Activated CD4-positive, alpha-beta T cell treated with anti-CD3 and anti-CD28 coated beads, Interleukin-2, amount 10 ng/mL, durations not matched to agents 24 days and 14 days (primary cell): Measurements from ENCODE around the gene DDA1. TPM values are rescaled to one million over a fixed set of nuclear protein-coding genes. Genes with fewer than 3 reads are reported as not detected.

ENCODE experiments used
- DNase-seq: peaks from one replicate; pipeline ENCODE4 v3.0.0; 2022
- H3K27ac Mint-ChIP-seq: one replicate; pipeline ENCODE4 v1.8.0; 2022; ENCODE audit warnings: mild to moderate bottlenecking, mixed read lengths
- H3K27me3 Mint-ChIP-seq: one replicate; pipeline ENCODE4 v1.8.0; 2022; ENCODE audit warnings: mixed read lengths
- H3K36me3 Mint-ChIP-seq: one replicate; pipeline ENCODE4 v1.8.0; 2022; ENCODE audit warnings: low read depth, mild to moderate bottlenecking, mixed read lengths
- H3K4me1 Mint-ChIP-seq: one replicate; pipeline ENCODE4 v1.8.0; 2021; ENCODE audit warnings: mixed read lengths
- H3K4me3 Mint-ChIP-seq: one replicate; pipeline ENCODE4 v1.8.0; 2022; ENCODE audit warnings: mild to moderate bottlenecking, moderate library complexity, mixed read lengths
- H3K9me3 Mint-ChIP-seq: one replicate; pipeline ENCODE4 v1.8.0; 2021; ENCODE audit warnings: mixed read lengths
- intact Hi-C: fragments of 100-400 bp; cut with micrococcal nuclease; formaldehyde crosslinking; loops from one replicate; pipeline ENCODE4 v1.15.1; 2023
- total RNA-seq: library from RNA; stranded (reverse); gene quantifications from 2 replicates; pipeline ENCODE4 v1.2.3, GENCODE V29; 2022

DDA1 gene
- total RNA-seq, 1 donor from 2014 or later: 38.2 TPM

DNA sequence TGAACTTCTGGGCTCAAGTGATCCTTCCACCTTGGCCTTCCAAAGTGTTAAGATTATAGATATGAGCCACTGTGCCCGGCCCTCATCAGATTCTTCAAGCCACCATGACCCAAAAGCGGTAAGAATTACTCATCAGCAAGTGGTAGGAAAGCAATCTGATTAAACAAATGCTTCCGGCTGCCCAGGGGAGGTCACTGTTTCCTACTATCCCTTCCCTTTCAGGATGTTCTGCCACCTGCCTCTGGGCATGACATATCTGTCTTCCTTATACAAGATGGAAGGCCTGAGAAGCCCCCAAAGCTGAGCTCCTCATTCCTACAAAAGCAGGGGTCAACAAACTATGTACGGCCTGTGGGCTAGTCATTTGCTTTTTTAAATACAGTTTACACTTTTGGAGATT is 13.1 kb upstream of the DDA1 start:
- Mint-ChIP-seq H3K27me3 (no peaks in the 10 kb centered on the region), H3K4me3 (no peak overlapping the region), H3K9me3 (no peaks in the 10 kb centered on the region), H3K27ac (no peak overlapping the region), H3K36me3 (peaks cover 16% of the 10 kb centered on the region), H3K4me1 (peaks cover 3% of the 10 kb centered on the region)
- DNase-seq: no peak
- intact Hi-C loops: no loop called here

DNA sequence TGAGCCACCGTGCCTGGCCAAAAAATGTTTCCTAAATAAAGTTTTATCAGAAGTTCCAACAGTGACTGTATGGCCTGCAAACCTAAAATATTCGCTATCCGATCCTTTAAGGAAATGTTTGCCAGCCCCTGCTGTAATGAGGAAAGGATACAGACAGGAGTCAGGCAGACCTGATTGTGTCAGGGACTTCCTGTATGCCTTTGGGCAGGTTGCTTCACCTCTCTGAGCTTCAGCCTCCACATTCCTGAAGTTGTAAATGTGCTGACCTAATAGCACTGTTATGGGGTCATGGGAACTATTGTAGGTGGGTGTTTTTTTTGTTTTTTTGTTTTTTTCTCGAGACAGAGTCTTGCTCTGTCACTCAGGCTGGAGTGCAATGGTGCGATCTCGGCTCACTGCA is 12.4 kb upstream of the DDA1 start:
- intact Hi-C loops: no loop called here
- H3K36me3 Mint-ChIP-seq: peaks cover 17% of the 10 kb centered on the region
- no peak overlapping the region for H3K4me3 Mint-ChIP-seq
- H3K27ac Mint-ChIP-seq: no peak overlapping the region
- H3K9me3 Mint-ChIP-seq: no peaks in the 10 kb centered on the region
- H3K4me1 Mint-ChIP-seq: peaks cover 5% of the 10 kb centered on the region
- no peak for DNase-seq
- no peaks in the 10 kb centered on the region for H3K27me3 Mint-ChIP-seq

DNA sequence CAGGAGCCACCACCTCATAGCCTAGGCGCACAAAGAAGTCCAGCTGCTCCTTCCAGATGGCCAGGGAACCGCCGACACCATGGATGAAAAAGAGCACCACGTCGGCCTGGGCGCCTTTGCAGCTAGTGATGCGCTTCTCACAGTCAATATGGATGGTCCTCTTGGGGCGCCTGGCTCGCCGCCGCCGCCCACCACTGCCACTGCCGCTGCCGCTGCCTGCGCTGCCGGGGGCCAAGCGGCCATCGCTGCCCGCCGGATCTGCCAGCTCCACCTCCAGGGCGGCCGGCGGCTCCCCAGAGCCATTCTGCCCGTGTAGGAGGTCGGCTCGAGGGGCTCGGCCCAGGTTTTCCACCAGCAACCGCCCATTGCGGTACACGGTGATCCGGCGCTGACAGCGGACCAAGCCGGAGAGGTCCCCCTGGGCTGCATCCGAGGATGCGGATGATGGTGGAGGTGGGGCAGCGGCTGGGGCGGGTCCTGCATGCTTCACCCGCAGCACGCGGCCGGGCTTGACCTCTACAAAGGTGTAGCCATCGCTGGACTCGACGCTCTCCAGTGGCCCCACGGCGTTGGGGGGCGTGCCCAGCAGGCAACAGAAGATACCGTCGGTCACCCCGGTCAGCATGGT is 8.3 kb upstream of the DDA1 start:
- DNase-seq: no peak
- Mint-ChIP-seq H3K36me3 (peaks cover 18% of the 10 kb centered on the region), H3K27me3 (no peaks in the 10 kb centered on the region), H3K4me1 (peaks cover 24% of the 10 kb centered on the region), H3K9me3 (no peaks in the 10 kb centered on the region), H3K27ac (no peak overlapping the region), H3K4me3 (no peak overlapping the region)
- intact Hi-C loops: no loop called here

DNA sequence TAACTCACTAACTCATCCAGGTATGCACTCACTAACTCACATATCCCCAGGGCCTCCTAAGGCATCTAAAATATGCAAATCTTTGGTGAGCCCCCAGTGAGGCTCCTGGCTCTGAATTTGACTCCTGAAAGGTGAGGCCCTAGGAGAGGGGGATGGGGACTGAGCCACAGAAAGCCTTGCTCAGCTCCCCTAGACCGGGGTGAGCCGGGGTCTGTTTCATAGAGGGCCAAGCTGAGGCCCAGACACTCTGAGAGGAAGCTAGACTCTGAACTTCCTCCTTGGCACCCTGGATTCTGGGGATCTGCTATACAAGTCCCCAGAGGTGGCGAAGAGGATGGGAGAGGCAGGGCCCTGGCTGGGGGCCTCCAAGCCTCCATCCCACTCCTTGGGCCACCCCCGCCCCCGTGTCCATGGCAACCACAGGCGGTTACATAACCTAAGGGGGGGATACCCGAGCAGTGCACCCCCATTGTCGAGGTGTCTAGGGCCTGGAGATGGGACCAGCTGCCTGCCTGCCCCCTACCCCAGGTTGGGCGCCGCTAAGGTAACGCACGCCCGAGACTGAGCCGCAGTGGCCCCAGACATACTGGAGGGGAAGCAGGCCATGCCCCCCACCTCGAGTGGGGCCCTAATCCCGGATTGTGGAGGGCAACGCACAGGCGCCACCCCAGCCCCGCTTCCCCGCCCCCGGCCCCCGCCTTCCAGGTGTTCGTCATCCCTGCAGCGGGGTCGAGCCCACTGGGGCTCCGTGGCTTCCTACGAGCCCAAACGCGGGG is 6.8 kb upstream of the DDA1 start:
- intact Hi-C loops: no loop called here
- DNase-seq: peak; percentile 66
- peak overlapping the region; percentile 20 for H3K27ac Mint-ChIP-seq
- H3K4me3 Mint-ChIP-seq: peak overlapping the region; percentile 76
- peaks cover 26% of the 10 kb centered on the region for H3K4me1 Mint-ChIP-seq
- H3K36me3 Mint-ChIP-seq: peaks cover 19% of the 10 kb centered on the region
- H3K27me3 Mint-ChIP-seq: no peaks in the 10 kb centered on the region
- no peaks in the 10 kb centered on the region for H3K9me3 Mint-ChIP-seq

DNA sequence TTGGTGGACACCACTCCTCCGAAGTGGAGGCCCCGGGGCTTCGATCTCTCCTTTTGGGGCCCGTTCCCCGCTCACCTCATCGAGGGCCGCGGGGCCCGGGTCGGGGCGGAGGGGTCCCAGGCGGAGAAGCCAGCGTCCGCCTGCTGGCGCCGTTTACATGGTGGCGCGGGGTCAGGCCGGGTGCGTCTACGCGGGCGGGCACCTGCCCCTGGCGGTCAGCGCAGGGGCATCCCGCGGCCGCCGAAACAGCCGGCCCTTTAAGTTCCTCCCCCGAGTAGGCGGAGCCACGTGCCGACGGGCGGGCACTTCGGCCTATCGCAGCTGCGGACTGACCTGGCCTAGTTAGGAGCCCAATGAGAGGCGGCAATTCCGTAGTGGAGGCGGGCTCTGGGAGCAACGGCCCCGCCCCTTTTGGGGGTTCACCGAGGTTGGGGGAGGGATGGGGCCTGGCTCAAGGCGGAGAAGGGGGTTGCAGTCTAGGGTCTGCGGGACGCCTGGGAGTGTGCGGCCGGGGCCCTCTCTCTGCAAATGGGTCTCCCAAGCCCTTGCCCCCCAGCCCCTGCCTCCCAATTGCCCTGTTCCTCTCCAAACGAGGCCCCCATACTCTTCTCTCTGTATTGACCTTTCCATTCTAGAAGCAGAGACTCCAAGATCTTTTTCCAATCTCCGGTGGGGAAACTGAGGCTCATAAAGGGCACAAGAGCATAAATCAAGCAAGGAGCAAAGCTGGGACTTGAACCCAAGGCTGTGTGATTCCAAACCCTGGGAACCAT is 6.0 kb upstream of the DDA1 start, which contains the start of gene ABHD8:
Gene ABHD8, minus strand, starts transcription at position 259 of the 773 bp plus-strand sequence. CDS start 1,809 bp downstream, outside the sequence.
- H3K4me3 Mint-ChIP-seq: peak within 1 kb of the TSS; percentile 76
- H3K27ac Mint-ChIP-seq: peak within 1 kb of the TSS; percentile 62
- DNase-seq: peak; percentile 99
- H3K4me1 Mint-ChIP-seq: peaks cover 30% of the 10 kb centered on the region
- H3K9me3 Mint-ChIP-seq: no peaks in the 10 kb centered on the region
- peaks cover 19% of the 10 kb centered on the region for H3K36me3 Mint-ChIP-seq
- intact Hi-C loops: no loop called here
- H3K27me3 Mint-ChIP-seq: no peaks in the 10 kb centered on the region

DNA sequence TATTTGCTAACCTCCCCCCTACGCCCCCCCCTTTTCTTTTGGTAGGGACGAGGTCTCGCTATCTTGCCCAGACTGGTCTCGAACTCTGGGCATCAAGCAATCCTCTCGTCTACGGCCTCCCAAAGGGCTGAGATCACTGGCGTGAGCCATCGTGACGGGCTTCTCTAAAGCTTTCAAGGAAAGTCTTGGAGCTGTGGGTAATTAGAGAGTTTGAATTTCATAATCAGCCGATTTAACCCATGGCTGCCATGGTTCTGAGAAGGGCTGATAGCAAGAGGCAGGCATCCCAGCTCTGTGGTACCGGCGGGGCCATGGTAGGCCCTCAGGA is 5.5 kb upstream of the DDA1 start:
- H3K4me3 Mint-ChIP-seq: peak overlapping the region; percentile 76
- DNase-seq: peak; percentile 57
- no peak overlapping the region for H3K27ac Mint-ChIP-seq
- no peaks in the 10 kb centered on the region for H3K9me3 Mint-ChIP-seq
- peaks cover 17% of the 10 kb centered on the region for H3K36me3 Mint-ChIP-seq
- no peaks in the 10 kb centered on the region for H3K27me3 Mint-ChIP-seq
- peaks cover 30% of the 10 kb centered on the region for H3K4me1 Mint-ChIP-seq
- intact Hi-C loops: no loop called here

DNA sequence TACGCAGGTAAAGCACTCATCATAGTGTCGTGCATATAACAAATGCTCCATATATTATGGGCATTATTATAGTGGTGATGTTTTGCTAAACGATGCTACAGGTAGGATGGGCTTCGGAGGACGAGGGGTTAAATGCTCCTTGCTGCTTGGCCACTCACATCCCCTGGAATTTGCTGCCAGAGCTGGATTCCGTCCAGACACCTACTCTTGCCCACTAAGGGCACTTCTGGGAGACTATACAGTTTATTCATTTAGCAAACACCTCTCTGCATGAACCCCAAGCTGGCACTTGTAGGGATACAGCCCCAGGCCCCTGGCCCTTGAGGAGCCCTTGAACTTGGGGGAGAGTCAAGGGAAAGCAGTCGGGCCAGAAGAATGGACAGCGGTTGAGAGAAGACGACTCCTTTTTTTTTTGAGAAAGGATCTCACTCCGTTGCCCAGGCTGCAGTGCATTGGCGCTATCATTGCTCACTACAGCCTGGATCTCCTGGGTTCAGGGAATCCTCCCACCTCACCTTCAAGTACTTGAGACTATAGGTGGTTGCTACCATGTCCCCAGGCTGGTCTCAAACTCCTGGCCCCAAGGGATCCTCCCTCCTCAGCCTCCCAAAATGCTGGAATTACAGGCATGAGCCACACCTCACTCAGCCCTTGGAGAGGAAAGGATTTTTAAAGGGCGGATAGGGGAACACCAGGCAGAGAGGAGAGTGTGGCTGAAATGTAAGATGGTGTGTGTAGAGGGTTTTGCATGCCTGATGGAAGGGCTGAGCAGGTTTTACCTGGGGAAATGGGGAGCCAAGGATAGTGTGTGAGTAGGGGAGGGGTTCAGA is 4.8 kb upstream of the DDA1 start:
- peaks cover 36% of the 10 kb centered on the region for H3K4me1 Mint-ChIP-seq
- no peaks in the 10 kb centered on the region for H3K9me3 Mint-ChIP-seq
- H3K27ac Mint-ChIP-seq: peak overlapping the region; percentile 93
- H3K27me3 Mint-ChIP-seq: no peaks in the 10 kb centered on the region
- H3K36me3 Mint-ChIP-seq: peaks cover 21% of the 10 kb centered on the region
- intact Hi-C loops: loop anchor here (1.0 to 5.0 kb wide), 4 partner anchors 12 to 115 kb away; partner anchors contain the start of genes BABAM1 and OCEL1
- peak overlapping the region; percentile 91 for H3K4me3 Mint-ChIP-seq
- DNase-seq: peak; percentile 63

DNA sequence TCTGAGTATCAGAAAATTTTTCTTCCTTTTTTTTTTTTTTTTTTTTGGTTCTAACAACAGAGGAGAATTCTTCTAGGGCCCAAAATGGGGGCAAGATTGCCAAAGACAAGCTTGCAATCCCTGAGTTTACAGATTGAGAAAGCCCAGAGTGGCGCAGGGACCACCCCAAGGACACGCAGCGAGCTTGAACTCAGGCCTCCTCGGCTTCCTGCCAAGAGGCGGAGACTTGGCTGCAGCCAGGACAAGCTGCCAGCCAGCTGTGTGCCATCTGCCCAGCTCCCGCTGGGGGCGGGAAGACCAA is 4.2 kb upstream of the DDA1 start:
- H3K4me3 Mint-ChIP-seq: peak overlapping the region; percentile 91
- no peaks in the 10 kb centered on the region for H3K27me3 Mint-ChIP-seq
- peaks cover 20% of the 10 kb centered on the region for H3K36me3 Mint-ChIP-seq
- H3K4me1 Mint-ChIP-seq: peaks cover 37% of the 10 kb centered on the region
- no peaks in the 10 kb centered on the region for H3K9me3 Mint-ChIP-seq
- no peak for DNase-seq
- H3K27ac Mint-ChIP-seq: peak overlapping the region; percentile 93
- intact Hi-C loops: loop anchor here (1.0 to 5.0 kb wide), 4 partner anchors 13 to 114 kb away; partner anchors contain the start of genes BABAM1 and OCEL1

DNA sequence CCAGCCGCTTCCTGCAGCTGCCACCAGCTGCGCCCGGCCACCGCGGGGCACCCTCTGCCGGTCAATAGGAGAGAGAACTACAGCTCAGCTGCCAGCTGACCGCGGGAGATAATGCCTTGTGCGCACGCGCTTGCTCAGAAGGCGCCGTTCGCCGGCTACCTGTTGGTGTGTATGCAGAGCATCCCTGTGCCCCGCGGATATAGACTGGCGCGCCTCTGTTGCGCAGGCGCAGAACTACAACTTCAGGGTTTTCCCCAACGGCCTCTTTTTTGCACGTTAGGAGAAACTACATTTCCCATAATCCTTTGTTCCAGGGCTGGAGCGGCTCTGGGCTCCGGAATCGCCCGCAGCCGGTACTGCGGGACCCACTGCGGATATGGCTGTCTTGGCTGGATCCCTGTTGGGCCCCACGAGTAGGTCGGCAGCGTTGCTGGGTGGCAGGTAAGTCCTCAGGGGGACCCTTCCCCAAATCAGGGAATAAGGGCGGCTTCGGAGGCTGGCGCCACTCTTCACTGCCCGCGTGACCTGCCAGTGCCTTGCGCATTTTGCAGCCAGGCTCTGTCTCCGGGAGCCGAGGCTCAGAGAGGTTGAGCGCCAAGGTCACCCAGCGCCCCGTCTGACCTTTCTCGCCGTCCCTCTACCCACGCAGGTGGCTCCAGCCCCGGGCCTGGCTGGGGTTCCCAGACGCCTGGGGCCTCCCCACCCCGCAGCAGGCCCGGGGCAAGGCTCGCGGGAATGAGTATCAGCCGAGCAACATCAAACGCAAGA is 3.7 kb upstream of the DDA1 start, which contains the start of gene MRPL34:
Gene MRPL34, plus strand, starts transcription at position 356 of the 768 bp plus-strand sequence. Its CDS starts 21 bp downstream, at position 377.
- H3K4me1 Mint-ChIP-seq: peaks cover 42% of the 10 kb centered on the region

DNA sequence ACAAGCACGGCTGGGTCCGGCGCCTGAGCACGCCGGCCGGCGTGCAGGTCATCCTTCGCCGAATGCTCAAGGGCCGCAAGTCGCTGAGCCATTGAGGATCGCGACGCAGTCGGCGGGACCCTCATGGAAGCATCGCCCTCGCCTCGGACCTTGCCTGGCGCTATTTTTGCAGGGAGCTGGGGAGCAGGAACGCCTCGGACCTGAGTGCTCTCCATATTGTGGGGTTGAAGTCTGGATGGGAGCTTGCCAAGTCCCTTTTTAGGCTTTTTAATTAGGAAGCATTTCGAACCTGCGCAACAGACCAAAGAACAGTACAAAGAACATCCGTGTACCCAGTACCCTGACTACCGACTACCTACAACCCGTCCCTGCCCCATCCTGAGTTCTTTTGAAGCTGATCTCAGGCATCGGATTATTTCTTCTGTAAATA is 3.1 kb upstream of the DDA1 start:
- Mint-ChIP-seq H3K27ac (peak overlapping the region; percentile 93), H3K4me1 (peaks cover 44% of the 10 kb centered on the region), H3K36me3 (peaks cover 15% of the 10 kb centered on the region), H3K4me3 (peak overlapping the region; percentile 91), H3K27me3 (no peaks in the 10 kb centered on the region), H3K9me3 (no peaks in the 10 kb centered on the region)
- no peak for DNase-seq
- intact Hi-C loops: loop anchor here (5.0 kb wide), 1 partner anchor 79 kb away; the partner anchor contains the start of gene OCEL1

More for the DNA sequence above, 3.7 kb upstream of the DDA1 start, which contains the start of gene MRPL34:
- intact Hi-C loops: loop anchor here (1.0 to 5.0 kb wide), 4 partner anchors 13 to 114 kb away; partner anchors contain the start of genes BABAM1 and OCEL1
- Mint-ChIP-seq H3K4me3 (peak within 1 kb of the TSS; percentile 91), H3K9me3 (no peaks in the 10 kb centered on the region), H3K27ac (peak within 1 kb of the TSS; percentile 93), H3K27me3 (no peaks in the 10 kb centered on the region), H3K36me3 (peaks cover 17% of the 10 kb centered on the region)
- DNase-seq: peak; percentile 98

DNA sequence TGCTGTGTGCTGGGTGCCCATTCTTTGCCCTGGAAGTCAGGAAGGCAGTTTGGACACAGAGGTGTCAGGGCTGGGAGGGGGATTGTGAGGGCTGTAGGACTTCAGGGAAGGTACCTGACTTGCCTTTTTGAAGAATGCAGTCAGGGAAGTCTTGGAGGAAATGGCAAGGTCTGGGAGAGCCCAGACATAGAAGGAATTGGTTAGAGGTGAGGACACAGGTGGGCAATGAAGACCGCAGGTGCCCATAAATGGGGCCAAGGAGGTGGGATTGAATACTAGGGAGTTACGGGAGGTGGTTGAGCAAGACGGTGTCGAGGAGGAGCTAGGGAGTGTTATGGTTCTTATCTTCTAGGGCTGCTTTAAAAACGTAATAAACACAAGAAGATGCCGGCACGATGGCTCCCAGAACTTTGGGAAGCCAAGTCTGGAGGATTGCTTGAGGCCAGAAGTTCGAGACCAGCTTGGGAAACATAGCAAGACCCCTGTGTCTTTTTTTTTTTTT is 1.4 kb upstream of the DDA1 start:
- Mint-ChIP-seq H3K27ac (peak overlapping the region; percentile 29), H3K27me3 (no peaks in the 10 kb centered on the region), H3K36me3 (peaks cover 20% of the 10 kb centered on the region), H3K9me3 (no peaks in the 10 kb centered on the region), H3K4me1 (peaks cover 40% of the 10 kb centered on the region), H3K4me3 (peak overlapping the region; percentile 91)
- peak; percentile 57 for DNase-seq
- intact Hi-C loops: loop anchor here (5.0 kb wide), 1 partner anchor 81 kb away; the partner anchor contains the start of gene OCEL1

DNA sequence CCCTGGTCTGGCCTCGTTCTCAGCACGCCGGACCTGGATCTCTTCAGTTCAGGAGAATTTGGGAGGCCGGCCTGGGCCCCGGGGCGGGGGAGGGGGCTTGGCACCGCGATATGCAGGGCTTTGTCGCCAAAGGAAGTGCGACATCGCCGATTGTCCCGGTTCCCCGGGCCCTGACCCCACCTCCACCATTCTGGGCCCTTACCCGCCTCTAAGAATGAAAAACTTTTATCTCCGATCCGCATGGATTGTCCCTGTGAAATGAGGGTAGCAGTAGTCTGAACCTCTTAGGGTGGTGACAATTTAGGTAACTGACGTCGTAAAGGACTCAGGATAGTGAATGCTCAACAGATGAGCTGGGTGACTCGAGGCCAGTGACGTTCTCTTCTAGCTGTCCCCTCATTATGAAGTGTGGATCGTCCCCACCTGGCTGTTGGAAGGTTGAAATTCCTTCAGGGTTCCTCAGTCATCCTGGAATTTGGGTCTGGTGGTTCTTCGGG is 650 bp downstream of the DDA1 start:
- intact Hi-C loops: loop anchor here (1.0 to 5.0 kb wide), 3 partner anchors 24 to 83 kb away; partner anchors contain the start of genes ANO8, BABAM1 and OCEL1
- H3K27me3 Mint-ChIP-seq: no peaks in the 10 kb centered on the region
- H3K4me3 Mint-ChIP-seq: peak overlapping the region; percentile 99
- H3K9me3 Mint-ChIP-seq: no peaks in the 10 kb centered on the region
- no peak for DNase-seq
- H3K36me3 Mint-ChIP-seq: peaks cover 29% of the 10 kb centered on the region
- H3K4me1 Mint-ChIP-seq: peaks cover 32% of the 10 kb centered on the region
- H3K27ac Mint-ChIP-seq: peak overlapping the region; percentile 97
